Neural progenitor cell (in vitro differentiated cells): Measurements from ENCODE around the gene ERMARD. TPM values are rescaled to one million over a fixed set of nuclear protein-coding genes. Genes with fewer than 3 reads are reported as not detected.

Experiments used
- DNase-seq: peaks from one replicate; pipeline ENCODE4 v3.0.0-alpha.2; 2016; ENCODE audit warnings: low spot score
- H2AFZ ChIP-seq: fragments of 200-600 bp; sonication (generic); replicated peaks from 2 replicates; pipeline ENCODE4 v1.6.1; 2016; ENCODE audit warnings: antibody characterized with exemption
- H3F3A ChIP-seq: fragments of 200-600 bp; sonication (generic); 2 replicates; pipeline ENCODE4 v1.6.1; 2016; ENCODE audit warnings: antibody characterized with exemption, low read depth
- H3K27ac ChIP-seq: fragments of 200-600 bp; sonication (generic); 2 replicates; pipeline ENCODE4 v1.5.1; 2016; ENCODE audit warnings: mild to moderate bottlenecking
- H3K27me3 ChIP-seq: fragments of 200-600 bp; sonication (generic); 2 replicates; pipeline ENCODE4 v1.6.1; 2016; ENCODE audit warnings: mild to moderate bottlenecking, moderate library complexity
- H3K36me3 ChIP-seq: fragments of 200-600 bp; sonication (generic); 2 replicates; pipeline ENCODE4 v1.5.1; 2016
- H3K4me1 ChIP-seq: fragments of 200-600 bp; sonication (generic); 2 replicates; pipeline ENCODE4 v1.6.1; 2016; ENCODE audit warnings: mixed run types
- H3K4me2 ChIP-seq: fragments of 200-600 bp; sonication (generic); 2 replicates; pipeline ENCODE4 v1.6.1; 2016
- H3K4me3 ChIP-seq: fragments of 200-600 bp; sonication (generic); 2 replicates; pipeline ENCODE4 v1.5.1; 2016
- H3K79me2 ChIP-seq: fragments of 200-600 bp; sonication (generic); 2 replicates; pipeline ENCODE4 v1.6.1; 2016; ENCODE audit warnings: low read depth
- H3K9ac ChIP-seq: fragments of 200-600 bp; sonication (generic); 2 replicates; pipeline ENCODE4 v1.6.1; 2016
- H3K9me3 ChIP-seq: fragments of 200-600 bp; sonication (generic); 2 replicates; pipeline ENCODE4 v1.5.1; 2016; ENCODE audit warnings: low read depth
- H4K20me1 ChIP-seq: fragments of 200-600 bp; sonication (generic); 2 replicates; pipeline ENCODE4 v1.6.1; 2016; ENCODE audit warnings: low read depth
- H3K27ac Mint-ChIP-seq: 3 replicates; pipeline ENCODE4 v1.8.0; 2021; ENCODE audit warnings: mixed read lengths
- H3K27me3 Mint-ChIP-seq: 2 replicates; pipeline ENCODE4 v1.8.0; 2022; ENCODE audit warnings: low read depth, mild to moderate bottlenecking, inconsistent platforms, moderate library complexity, mixed read lengths; ENCODE audit not compliant: insufficient read depth
- H3K36me3 Mint-ChIP-seq: 3 replicates; pipeline ENCODE4 v1.8.0; 2021; ENCODE audit warnings: mixed read lengths
- H3K4me1 Mint-ChIP-seq: 3 replicates; pipeline ENCODE4 v1.8.0; 2021; ENCODE audit warnings: mixed read lengths
- H3K4me3 Mint-ChIP-seq: 3 replicates; pipeline ENCODE4 v1.8.0; 2021; ENCODE audit warnings: mild to moderate bottlenecking, moderate library complexity, mixed read lengths
- H3K9me3 Mint-ChIP-seq: 3 replicates; pipeline ENCODE4 v1.8.0; 2020; ENCODE audit warnings: mixed read lengths
- CTCF ChIP-seq: fragments of 200-600 bp; sonication (generic); IDR thresholded peaks from 2 replicates; pipeline ENCODE4 v1.5.1; 2017; ENCODE audit warnings: antibody characterized with exemption, mild to moderate bottlenecking
- EZH2 ChIP-seq: fragments of 200-600 bp; sonication (generic); IDR thresholded peaks from 2 replicates; pipeline ENCODE4 v1.6.1; 2017; ENCODE audit warnings: antibody characterized with exemption, mild to moderate bottlenecking, moderate library complexity
- EZH2phosphoT487 ChIP-seq: fragments of 200-600 bp; sonication (generic); IDR thresholded peaks from 2 replicates; pipeline ENCODE4 v1.6.1; 2017; ENCODE audit warnings: antibody characterized with exemption
- total RNA-seq: library from RNA; depleted of rRNA; stranded (reverse); fragments of >200 nt; gene quantifications from 2 replicates; pipeline ENCODE4 v1.2.3, GENCODE V29; 2015; ENCODE audit warnings: low replicate concordance

Gene ERMARD
- total RNA-seq, 1 donor from 2014 or later = 31.4 TPM

GRCh38 chr6:169783971-169784820, 32.8 kb downstream of the ERMARD start:
- no peaks in the 10 kb centered on the region for H3K4me1 ChIP-seq
- Mint-ChIP-seq H3K27me3 (no peaks in the 10 kb centered on the region), H3K9me3 (no peaks in the 10 kb centered on the region), H3K4me1 (peaks cover 4% of the 10 kb centered on the region), H3K27ac (no peak overlapping the region), H3K36me3 (peaks cover 25% of the 10 kb centered on the region), H3K4me3 (no peak overlapping the region)
- no peak for DNase-seq
- peaks cover 5% of the 10 kb centered on the region for H3K27me3 ChIP-seq
- H3K4me2 ChIP-seq = no peak overlapping the region
- H3K9ac ChIP-seq = no peak overlapping the region
- H3K9me3 ChIP-seq = no peaks in the 10 kb centered on the region
- H4K20me1 ChIP-seq = no peaks in the 10 kb centered on the region
- no peaks in the 10 kb centered on the region for H3F3A ChIP-seq
- no peak overlapping the region for H3K4me3 ChIP-seq
- H3K79me2 ChIP-seq = no peaks in the 10 kb centered on the region
- H3K36me3 ChIP-seq = no peaks in the 10 kb centered on the region
- no peak overlapping the region for H2AFZ ChIP-seq
- TF ChIP-seq EZH2phosphoT487 = no peak
- TF ChIP-seq CTCF = no peak
- TF ChIP-seq EZH2 = no peak
- no peak overlapping the region for H3K27ac ChIP-seq

GRCh38 chr6:169784821-169785340, 33.5 kb downstream of the ERMARD start:
- Histone ChIP-seq H4K20me1 (no peaks in the 10 kb centered on the region), H2AFZ (no peak overlapping the region), H3K36me3 (no peaks in the 10 kb centered on the region), H3K4me2 (no peak overlapping the region), H3K79me2 (no peaks in the 10 kb centered on the region), H3K27ac (no peak overlapping the region), H3K4me3 (no peak overlapping the region), H3K9ac (no peak overlapping the region), H3K4me1 (no peaks in the 10 kb centered on the region), H3K27me3 (peaks cover 10% of the 10 kb centered on the region), H3K9me3 (no peaks in the 10 kb centered on the region), H3F3A (no peaks in the 10 kb centered on the region)
- TF ChIP-seq CTCF (no peak), EZH2phosphoT487 (no peak), EZH2 (no peak)
- Mint-ChIP-seq H3K27me3 (no peaks in the 10 kb centered on the region), H3K4me3 (no peak overlapping the region), H3K27ac (no peak overlapping the region), H3K9me3 (no peaks in the 10 kb centered on the region), H3K4me1 (peaks cover 10% of the 10 kb centered on the region), H3K36me3 (peaks cover 25% of the 10 kb centered on the region)
- no peak for DNase-seq

- H3K9me3 Mint-ChIP-seq = no peaks in the 10 kb centered on the region
- H3K36me3 Mint-ChIP-seq = peaks cover 22% of the 10 kb centered on the region
- TF ChIP-seq EZH2 = no peak
- TF ChIP-seq CTCF = no peak
- no peak for TF ChIP-seq EZH2phosphoT487
- Histone ChIP-seq H3K27ac (no peak overlapping the region), H2AFZ (no peak overlapping the region), H3K4me2 (no peak overlapping the region), H4K20me1 (no peaks in the 10 kb centered on the region), H3K36me3 (no peaks in the 10 kb centered on the region), H3K4me1 (no peaks in the 10 kb centered on the region), H3K9ac (no peak overlapping the region), H3K27me3 (peaks cover 10% of the 10 kb centered on the region), H3K79me2 (no peaks in the 10 kb centered on the region), H3F3A (peaks cover 4% of the 10 kb centered on the region), H3K9me3 (no peaks in the 10 kb centered on the region), H3K4me3 (no peak overlapping the region)
- no peaks in the 10 kb centered on the region for H3K27me3 Mint-ChIP-seq
- no peak for DNase-seq
- H3K4me3 Mint-ChIP-seq = no peak overlapping the region
- no peak overlapping the region for H3K27ac Mint-ChIP-seq
- H3K4me1 Mint-ChIP-seq = peaks cover 17% of the 10 kb centered on the region
These were observed 34.1 kb downstream of the ERMARD start for GRCh38 chr6:169785566-169785965.
